Measurements from ENCODE around the gene PIK3R2.
"Not testable (repeated sequence)": the region's sequence is repeated elsewhere in the genome, so short reads cannot be mapped to it uniquely, and the experiment has no call there.

The PIK3R2 gene

DNA sequence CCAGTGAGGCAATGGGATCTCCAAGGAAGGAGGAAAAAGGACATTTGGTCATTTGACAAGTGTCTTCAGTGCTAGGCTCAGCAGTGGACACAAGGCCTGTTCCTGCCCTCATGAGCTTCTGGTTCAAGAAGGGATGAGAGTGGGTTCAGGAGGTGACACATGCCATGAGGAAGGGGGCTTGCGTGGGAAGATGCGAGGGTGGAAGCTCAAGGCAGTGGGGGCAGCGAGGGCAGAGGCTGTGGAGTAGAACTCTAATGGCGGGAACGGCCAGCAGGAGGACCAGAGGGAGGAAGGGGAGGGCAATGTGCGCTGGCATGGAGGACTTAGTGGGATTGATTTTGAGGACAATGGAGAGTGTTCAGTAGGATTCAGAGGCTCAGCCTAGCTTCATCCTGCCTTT, 3.3 kb downstream of the PIK3R2 start:
- no peak for DNase-seq

DNA sequence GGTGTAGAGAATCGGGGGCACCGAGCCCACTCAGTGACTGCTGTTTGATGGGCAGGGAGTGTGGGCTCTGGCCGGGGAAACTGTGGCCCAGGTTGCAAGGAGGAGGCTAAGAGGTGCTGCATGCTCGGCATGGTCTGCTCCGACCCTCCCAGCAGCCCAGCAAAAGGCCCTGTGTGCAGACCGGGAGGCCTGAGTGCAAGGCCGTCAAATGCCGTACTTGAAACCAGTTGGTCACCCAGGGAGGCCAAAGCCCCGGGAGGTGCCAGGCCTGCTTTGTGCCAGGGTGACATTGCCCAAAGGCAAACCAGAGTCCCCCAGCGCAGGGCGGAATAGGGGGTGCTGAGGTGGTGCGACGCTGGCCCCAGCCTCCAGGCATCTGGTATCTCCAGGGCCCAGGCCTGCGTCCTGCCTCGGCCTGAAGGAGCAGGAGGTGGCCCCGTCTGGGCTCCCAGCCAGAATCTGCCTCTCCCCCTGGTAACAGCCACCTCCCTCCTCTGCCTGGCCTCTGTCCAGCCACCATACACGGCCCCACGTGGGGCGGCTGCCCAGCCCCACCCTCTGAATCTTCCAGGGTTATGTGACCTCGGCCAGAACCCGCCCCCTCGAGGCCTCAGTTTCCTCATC, 4.0 kb downstream of the PIK3R2 start:
- DNase-seq: no peak

DNA sequence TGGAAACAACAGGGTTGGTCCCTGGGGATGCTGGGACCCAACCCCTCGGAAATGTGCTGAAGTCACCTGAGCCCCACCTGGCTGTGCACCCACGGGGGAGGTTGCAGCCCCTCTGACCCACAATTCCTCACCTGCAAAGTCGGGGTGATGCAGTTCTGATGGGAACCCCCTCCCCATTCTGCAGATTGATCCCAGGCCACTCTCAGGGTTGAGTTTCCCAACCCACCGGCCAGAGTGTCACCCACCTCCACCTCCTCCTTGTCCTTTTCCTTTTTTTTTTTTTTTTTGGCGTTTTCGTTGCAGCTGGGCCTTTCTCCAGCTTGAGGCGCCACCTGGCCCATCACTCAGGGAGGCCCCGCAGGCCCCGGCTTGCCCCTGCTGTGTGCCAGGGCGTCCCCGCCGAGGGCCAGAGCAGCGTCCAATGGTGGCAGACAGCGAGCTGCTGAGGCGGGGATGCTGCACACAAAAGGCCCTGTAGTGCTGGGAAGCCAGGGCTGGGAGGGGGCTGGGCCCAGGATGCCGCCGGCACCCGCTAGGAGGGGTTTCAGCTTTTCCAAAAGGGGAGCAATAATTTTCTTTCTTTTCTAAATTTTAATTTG, 4.6 kb downstream of the PIK3R2 start:
- no peak for DNase-seq

DNA sequence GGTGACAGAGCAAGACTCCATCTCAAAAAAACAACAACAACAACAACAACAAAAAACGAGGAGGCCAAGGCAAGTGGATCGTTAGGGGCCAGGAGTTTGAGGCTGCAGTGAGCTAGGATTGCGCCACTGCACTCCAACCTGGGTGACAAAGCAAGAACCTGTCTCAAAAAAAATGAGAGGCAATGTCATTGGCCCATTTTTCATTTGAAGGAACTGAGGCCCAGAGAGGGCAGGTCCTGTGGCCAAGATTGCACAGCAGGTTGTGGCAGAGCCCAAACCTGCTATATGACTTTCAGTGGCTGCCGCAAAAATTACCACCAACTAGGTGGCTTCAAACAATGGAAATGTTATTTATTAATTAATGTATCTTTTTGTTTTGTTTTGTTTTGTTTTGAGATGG, 5.5 kb downstream of the PIK3R2 start:
- no peak for DNase-seq

DNA sequence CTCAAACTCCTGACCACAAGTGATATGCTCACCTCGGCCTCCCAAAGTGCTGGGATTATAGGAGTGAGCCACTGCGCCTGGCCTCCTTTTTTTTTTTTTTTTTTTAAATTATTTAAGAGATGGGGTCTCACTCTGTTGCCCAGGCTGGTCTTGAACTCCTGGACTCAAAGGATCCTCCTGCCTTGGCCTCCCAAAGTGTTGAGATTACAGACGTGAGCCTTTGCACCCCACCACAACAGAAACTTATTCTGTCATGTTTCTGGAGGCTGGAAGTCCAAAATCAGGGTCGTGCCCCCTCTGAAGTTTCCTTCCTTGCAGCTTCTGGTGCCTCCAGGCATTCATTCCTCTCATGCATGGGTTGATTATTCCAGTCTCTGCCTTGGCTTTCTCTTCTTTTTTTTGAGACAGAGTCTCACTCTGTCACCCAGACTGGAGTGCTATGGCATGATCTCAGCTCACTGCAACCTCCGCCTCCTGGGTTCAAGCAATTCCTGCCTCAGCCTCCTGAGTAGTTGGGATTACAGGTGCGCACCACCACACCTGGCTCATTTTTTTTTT, 6.2 kb downstream of the PIK3R2 start:
- DNase-seq: not testable (repeated sequence)

DNA sequence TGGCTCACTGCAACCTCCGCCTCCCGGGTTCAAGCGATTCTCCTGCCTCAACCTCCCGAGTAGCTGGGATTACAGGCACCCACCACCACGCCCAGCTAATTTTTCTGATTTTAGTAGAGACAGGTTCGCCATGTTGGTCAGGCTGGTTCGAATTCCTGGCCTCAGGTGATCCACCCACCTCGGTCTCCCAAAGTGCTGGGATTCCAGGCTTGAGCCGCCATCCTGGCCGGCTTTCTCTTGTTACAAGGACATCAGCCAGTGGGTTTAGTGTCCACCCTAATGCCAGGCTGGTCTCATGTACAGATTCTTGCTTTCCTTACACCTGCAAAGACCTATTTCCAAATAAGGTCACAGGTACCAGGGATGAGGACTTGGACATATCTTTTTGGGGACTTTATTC, 6.8 kb downstream of the PIK3R2 start:
- DNase-seq: no peak

DNA sequence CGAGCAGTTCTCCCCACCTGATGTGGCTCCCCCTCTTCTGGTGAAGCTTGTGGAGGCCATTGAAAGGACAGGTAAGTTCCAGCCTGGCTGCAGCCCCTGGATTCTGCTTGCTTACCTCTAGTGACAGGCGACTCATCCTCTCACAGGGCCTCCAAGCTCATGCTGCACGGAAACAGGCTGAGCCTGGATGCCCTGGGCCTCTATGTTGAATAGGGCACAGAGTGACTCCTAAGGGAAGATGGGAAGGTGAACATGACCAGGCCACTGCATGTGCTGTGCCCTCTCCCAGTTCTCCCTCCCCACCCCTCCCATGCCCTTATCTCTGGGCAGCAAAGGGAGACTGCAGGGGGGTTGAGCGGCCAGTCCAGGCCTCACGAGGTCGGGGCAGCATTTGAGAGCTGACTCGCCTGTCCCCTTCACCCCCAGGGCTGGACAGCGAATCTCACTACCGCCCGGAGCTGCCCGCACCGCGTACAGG, 7.6 kb downstream of the PIK3R2 start:
- DNase-seq: no peak

DNA sequence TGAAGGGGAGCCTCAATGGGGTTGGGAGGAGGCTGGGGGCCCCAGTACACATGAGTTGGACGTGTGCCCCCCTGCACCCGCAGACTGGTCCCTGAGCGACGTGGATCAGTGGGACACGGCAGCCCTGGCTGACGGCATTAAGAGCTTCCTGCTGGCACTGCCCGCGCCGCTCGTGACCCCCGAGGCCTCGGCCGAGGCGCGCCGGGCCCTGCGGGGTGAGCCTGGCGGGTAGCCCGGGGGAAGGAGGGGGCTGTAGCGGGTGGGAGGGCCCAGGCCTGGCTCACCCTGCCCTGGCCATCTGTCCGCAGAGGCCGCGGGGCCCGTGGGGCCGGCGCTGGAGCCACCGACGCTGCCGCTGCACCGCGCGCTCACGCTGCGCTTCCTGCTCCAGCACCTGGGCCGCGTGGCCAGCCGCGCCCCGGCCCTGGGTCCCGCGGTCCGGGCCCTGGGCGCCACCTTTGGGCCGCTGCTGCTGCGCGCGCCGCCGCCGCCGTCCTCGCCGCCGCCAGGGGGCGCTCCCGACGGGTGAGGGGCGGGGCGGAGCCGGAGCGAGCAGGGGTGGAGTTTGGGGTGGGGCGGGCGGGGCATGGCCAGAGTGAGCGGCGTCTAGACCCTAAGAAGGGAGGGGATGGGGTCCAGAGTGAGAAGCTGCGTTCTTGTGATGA, 8.1 kb downstream of the PIK3R2 start:
- peak; percentile 78 for DNase-seq

DNA sequence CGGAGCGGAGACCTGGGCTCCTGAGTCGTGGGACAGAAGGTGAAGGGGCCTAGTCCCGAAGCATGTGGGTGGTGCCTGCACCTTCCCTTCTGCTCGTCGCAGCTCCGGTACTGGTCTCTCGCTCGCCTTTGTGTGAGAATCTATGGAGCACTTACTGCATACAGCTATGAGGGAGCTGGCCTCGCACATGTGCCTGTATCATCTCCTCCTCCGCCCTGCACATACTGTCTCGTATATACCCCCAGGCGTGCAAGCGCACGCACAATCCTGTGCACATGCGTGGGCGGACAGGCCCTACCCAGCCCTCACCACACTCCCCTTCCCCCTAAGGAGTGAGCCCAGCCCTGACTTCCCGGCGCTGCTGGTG, 8.7 kb downstream of the PIK3R2 start:
- DNase-seq: no peak

DNA sequence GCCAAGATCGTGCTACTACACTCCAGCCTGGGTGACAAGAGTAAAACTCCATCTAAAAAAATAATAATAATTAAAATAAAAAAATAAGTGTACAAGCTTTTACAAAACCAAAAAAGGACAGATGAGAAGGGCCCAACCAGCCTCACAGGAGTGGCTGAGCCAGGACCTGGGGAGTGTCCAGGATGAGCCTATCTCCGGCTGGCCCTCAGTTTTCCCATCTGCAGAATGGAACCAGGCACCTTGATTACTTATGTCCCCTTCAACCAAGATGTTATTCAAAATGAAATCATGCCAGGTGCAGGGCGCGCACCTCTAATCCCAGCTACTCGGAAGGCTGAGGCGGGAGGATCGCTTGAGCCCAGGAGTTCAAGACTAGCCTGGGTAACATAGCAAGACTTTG, 11.1 kb downstream of the PIK3R2 start:
- DNase-seq: no peak

DNA sequence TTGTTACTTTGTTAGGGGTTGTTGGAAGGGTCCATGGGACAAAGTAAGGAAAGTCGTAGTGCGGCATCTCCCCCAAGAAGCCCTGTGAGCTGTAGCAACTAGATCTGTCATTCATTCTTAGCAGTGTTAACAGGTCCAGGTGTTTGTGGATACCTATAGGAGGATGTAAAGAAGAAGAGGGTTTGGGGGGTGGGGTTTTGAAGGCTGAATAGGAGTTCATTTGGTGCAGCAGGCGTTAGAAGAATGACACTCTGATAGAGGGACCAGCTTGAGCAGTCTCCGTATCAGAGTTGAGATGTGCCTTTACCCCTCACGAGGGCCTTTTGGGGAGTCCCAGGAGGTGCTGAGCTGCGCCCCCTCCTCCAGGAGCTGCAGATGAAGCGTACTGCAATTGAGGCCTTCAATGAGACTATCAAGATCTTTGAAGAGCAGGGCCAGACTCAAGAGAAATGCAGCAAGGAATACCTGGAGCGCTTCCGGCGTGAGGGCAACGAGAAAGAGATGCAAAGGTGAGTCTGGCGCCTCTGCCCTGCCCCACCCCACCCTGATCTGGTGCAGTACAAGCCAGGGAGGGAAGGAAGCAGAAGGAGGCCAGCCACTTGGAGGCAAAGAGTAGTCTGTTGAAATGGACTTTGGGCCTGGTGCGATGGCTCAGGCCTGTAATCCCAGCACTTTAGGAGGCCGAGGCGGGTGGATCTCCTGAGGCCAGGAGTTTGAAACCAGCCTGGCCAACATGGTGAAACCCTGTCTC, 13.0 kb downstream of the PIK3R2 start:
- DNase-seq: no peak

DNA sequence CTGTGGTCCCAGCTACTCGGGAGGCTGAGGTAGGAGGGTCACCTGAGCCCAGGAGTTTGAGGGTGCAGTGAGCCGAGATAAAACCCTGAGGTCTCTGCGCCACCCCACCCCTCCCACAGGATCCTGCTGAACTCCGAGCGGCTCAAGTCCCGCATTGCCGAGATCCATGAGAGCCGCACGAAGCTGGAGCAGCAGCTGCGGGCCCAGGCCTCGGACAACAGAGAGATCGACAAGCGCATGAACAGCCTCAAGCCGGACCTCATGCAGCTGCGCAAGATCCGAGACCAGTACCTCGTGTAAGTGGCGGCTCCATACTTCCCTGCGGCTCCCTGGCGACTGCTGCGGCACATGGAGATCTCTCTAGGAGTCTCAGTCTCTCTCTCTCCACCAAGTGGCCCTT, 14.0 kb downstream of the PIK3R2 start:
- no peak for DNase-seq

DNA sequence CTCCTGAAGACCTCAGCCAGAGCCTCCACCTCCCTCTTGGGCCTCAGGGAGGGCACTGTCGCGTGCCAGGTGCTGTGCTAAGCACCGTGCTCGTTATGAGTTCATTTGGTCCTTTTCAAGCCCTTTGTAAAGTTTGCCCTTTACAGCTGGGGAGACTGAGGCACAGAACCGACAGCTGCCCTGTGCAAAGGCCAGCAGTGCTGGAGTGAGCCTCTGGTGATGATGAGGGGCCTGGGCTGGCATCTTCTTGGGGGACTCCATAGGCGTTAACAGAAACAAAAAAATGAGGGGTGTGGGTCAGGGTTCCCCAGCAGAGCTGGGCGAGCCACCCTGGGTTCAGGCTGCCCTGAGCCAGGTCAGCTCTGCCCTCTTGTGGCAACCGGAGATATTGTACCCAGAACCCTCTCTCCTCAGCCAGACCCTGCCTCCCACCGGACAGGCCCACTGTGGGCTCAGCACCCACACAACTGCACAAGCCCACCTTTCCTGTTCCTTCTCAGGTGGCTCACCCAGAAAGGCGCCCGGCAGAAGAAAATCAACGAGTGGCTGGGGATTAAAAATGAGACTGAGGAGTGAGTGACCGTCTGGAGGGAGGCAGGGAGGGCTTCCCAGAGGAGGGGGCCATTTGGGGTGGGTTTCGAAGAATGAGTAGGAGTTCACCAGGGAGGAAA, 15.1 kb downstream of the PIK3R2 start:
- peak; percentile 66 for DNase-seq

DNA sequence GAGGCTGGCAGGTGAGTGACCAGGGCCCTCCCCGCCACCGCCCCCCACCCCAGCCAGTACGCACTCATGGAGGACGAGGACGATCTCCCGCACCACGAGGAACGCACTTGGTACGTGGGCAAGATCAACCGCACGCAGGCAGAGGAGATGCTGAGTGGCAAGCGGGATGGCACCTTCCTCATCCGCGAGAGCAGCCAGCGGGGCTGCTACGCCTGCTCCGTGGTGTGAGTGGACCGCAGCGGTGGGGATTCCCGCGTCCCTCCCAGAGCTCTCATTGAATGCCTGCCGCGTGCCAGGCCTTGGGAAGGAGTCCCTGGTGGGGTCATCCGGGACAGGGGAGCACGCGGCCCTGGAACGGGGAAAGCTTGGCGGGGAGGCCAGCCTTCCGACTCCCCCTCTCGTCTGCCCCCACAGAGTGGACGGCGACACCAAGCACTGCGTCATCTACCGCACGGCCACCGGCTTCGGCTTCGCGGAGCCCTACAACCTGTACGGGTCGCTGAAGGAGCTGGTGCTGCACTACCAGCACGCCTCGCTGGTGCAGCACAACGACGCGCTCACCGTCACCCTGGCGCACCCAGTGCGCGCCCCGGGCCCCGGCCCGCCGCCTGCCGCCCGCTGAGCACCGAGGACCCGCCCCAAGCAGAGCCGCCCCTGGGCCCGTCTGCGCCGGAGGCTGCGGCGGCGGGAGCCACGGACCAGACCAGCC, 15.9 kb downstream of the PIK3R2 start:
- no peak for DNase-seq

DNA sequence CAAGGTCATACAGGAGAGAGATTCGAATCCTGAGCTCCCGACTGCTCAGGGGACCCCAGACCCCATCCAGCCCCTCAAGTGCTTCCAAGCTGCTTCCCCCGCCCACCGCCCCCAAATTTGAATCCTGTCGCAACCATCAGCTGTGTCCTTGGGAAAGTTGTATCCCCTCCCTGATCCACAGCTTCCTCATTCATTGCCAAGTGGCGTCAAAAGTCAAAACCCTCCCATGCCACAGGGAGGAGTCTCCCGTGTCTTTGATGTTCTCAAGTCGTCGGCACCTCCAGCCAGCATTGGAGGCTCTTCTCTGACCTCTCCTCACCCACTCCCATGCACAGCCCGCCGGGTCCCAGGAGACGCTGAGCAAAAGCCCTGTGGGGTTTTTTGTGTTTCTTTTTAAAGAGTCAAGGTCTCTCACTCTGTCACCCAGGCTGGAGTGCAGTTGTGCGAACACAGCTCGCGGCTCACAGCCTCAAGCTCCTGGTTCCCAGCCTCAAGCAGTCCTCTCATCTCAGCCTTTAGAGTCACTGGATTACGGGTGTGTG, 17.8 kb downstream of the PIK3R2 start:
- DNase-seq: no peak

DNA sequence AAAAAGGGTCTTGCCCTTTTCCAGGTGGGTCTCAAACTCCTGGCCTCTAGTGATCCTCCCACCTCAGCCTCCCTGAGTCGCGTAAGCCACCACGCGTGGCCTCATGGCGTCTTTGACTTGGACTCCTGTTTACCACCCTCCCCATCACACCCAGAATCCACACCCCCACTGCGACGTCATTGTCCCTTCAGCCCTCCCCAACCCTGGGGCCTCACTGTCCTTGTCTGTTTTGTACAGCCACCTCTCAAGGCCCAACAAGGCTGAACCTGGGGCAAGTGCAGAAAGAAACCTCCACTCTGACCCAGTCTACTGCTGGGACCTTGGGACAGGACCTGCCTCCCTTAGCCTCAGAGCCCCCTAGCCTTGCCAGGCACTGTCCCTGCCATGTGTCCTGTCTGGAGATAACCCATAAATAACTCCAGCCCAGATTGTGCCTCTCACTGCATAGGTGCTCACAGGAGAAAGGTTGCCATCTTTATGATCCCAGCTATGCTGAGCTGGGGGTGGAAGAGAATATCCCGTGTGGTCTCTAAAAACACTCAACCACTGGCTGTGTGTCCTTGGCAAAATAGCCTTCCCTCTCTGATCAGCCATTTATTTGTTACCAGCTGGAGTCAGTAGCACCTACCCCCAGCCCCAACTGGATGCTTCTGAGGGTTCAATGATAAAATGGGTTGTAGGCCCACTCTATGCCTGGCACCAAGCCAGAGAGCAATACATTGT, 18.8 kb downstream of the PIK3R2 start:
- no peak for DNase-seq

DNA sequence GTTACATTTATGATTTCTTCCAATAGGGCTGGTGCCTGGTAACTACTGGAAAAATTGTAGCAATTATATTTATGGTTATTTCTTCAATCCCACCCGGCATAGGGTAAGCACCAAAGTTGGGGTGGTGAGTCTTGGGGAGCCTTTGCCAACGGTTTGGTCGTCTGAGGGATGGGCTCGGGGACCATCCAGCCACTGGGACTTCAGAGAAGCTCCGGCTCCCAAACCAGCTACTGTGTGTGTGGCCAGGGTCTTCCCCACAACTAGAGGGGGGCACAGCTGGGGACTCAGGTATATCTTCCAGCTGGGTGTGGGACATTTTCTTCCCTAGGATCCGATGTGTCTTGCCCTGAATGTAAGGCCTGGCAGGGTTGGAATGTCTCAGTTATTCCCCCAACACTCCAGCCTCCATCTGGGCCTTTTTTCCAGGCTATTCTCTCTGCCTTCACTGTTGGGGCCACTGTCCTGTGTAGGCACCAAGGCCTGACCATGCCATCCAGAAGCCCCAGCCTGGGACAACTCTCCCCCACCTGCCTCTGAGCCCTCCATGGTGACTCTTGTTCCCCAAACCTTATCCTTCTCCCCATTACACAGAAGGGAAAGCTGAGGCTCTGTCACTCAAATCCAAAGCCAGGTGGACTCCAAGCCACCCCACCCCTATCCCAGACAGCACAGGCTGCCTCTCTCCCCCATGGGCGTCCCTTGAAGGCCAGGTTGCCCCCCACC, 19.5 kb downstream of the PIK3R2 start:
- no peak for DNase-seq

DNA sequence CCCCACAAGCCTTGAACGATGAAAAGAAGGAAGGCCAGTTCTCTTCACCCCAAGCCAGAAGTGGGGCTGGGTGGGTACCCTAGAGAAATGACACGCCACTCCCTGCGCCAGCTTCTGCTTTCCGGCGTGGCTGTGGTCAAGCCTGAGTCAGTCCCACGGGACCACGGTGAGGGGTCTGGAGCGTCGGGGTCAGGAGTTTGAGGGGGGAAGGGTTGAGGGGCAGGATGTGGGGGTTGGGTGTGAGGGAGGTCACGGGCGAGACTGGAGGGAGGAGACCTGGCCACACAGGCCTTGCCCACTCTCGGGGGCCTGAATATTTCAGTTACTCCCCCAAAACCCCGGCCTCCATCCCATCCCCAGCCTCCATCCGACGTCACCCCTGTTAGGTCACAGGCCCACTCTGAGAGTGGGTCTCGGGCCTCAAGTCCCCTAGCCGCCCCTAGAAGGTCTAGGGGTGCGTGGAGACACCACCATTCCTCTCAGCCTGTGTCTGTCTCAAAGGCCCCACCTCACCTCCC, 20.1 kb downstream of the PIK3R2 start:
- no peak for DNase-seq

DNA sequence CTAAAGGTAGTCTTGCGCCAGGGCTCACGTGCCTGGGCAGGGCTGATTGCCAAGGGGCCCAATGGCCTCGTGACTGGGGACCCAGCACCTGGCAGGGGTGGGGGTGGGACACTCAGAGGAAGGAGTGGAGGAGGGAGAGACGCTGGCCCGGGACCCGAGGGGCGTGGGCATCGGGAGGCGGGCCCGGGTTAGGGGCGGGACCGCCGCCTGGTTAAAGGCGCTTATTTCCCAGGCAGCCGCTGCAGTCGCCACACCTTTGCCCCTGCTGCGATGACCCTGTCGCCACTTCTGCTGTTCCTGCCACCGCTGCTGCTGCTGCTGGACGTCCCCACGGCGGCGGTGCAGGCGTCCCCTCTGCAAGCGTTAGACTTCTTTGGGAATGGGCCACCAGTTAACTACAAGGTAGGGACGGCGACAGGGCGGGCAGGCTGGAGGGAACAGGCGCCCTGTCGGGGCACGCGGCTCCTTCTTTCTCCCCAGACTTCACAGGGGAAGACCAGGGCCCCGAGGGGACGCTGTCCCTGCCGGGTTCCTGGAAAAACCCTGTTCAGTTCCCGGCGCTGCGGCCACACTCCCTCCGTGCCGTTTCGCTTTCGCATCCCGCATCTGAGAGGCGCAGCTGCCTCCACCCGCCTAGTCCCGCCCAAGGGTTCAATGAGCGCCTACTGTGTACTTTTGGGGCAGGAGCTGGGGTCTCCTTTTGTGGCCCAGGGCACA, 20.8 kb downstream of the PIK3R2 start, which contains the start of gene IFI30:
Gene IFI30, plus strand, starts transcription at position 242 of the 717 bp plus-strand sequence. Its CDS starts 29 bp downstream, at position 271.
- DNase-seq: peak; percentile 65

Measured in stimulated activated CD4-positive, alpha-beta T cell treated with anti-CD3 and anti-CD28 coated beads, Interleukin-4, amount 100 ng/mL, for 24 hours (primary cell).